ENCODE measurements around the gene POP4. TPM values are rescaled to one million over a fixed set of nuclear protein-coding genes. Genes with fewer than 3 reads are reported as not detected.

The POP4 gene
- total RNA-seq, 1 donor from 2014 or later: 58.8 TPM

DNA sequence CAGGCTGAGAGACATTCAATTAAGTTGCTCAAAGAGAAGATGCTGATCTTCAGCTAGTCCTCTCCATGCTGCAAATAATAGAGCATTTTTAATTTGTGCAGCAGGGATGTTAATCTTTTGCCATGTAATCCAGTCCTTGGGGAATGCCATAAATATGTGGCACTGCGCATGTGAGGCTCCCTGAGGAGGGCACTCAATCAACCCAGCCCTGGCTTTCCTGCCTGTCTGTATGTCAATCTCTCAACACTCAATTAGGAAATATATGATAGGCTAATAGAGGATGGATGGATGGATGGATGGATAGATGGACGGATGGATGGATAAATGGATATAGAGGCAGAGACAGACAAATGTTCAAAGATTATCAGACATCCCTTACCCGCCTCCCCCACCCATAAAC, 31.6 kb upstream of the POP4 start:
- H3K9me3 ChIP-seq: no peaks in the 10 kb centered on the region
- H3K4me3 ChIP-seq: no peak overlapping the region
- intact Hi-C loops (cut with DNase I): no loop called here
- no peaks in the 10 kb centered on the region for H3K36me3 ChIP-seq
- TF ChIP-seq, protein P1, sequence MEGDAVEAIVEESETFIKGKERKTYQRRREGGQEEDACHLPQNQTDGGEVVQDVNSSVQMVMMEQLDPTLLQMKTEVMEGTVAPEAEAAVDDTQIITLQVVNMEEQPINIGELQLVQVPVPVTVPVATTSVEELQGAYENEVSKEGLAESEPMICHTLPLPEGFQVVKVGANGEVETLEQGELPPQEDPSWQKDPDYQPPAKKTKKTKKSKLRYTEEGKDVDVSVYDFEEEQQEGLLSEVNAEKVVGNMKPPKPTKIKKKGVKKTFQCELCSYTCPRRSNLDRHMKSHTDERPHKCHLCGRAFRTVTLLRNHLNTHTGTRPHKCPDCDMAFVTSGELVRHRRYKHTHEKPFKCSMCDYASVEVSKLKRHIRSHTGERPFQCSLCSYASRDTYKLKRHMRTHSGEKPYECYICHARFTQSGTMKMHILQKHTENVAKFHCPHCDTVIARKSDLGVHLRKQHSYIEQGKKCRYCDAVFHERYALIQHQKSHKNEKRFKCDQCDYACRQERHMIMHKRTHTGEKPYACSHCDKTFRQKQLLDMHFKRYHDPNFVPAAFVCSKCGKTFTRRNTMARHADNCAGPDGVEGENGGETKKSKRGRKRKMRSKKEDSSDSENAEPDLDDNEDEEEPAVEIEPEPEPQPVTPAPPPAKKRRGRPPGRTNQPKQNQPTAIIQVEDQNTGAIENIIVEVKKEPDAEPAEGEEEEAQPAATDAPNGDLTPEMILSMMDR (IDR thresholded peaks at IDR 0.05): no peak
- no peak overlapping the region for H3K27ac ChIP-seq
- H3K4me1 ChIP-seq: no peaks in the 10 kb centered on the region
- peaks cover 40% of the 10 kb centered on the region for H3K27me3 ChIP-seq
- DNase-seq: no peak
- ATAC-seq: no peak

DNA sequence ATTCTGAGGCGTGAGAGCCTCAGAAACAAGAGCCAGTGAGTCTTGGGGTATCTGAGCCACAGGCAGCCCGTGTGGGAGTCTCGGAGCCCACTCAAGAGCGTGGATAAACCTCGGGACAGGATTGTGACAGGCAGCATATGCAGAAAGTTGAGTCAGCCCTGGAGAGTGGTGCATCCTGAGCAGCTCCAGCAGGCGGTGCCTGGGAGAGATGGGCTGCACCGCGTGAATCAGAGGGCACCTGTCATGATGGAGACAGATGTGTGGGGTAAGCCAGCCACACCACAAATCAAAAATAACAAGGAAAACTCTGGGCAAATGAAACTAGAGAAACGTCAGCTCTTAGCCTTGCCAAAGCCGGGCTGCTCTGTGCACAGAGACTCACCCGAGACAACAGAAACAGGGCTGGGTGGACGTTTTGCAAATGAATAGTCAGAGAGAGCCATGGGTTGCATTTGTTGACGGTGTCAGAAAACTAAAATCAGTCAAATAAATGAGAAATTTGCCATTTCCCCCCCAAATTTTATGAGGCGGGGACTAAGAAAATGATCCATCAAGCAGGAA, 30.0 kb upstream of the POP4 start:
- intact Hi-C loops (cut with DNase I): no loop called here
- H3K9me3 ChIP-seq: no peaks in the 10 kb centered on the region
- TF ChIP-seq, protein P1 (IDR thresholded peaks at IDR 0.05): no peak
- no peak overlapping the region for H3K27ac ChIP-seq
- H3K36me3 ChIP-seq: no peaks in the 10 kb centered on the region
- ATAC-seq: no peak
- no peaks in the 10 kb centered on the region for H3K4me1 ChIP-seq
- no peak overlapping the region for H3K4me3 ChIP-seq
- peaks cover 40% of the 10 kb centered on the region for H3K27me3 ChIP-seq
- no peak for DNase-seq

DNA sequence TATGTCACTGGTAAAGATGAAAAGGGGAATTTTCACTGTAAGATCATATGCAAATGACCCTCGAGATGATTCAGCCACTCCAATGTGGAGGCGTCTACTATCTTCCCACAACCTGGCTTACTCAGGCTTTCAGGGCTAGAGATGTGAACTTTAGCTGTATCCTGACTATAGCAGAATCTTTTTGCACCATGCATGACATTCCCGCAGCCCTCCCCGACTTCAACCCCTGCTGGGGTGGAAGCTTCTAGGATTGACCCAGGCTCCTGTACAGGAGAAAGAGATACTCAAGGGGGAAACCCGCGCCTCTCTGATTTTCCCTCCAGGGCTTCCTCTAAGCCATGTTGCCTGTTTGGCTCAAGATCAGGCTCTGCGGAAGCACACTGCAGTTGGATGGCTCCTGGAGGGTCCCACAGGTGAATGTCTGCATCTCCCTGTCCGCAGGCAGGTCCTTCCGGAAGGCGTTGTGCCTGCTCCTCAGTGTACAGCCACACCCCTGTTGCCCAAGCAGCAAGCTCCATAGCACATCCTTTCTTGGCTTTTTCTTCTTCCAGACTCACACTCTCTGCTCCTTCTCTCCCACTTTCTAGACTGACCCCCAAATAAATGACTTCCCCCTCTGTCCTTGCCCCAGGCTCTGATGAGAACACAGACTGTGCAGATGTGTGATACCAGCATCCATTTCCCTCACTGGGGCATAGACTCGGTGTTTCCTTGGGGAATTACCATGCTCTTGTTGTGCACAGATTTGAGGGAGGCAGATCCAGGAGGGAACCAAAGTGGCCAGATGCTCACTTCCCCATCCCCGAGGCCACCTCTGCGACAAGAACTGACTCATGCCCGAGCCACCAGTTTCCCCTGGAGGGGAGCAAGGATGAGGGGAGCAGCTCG, 29.1 kb upstream of the POP4 start:
- Histone ChIP-seq H3K9me3 (no peaks in the 10 kb centered on the region), H3K27ac (no peak overlapping the region), H3K27me3 (peaks cover 40% of the 10 kb centered on the region), H3K36me3 (no peaks in the 10 kb centered on the region), H3K4me3 (no peak overlapping the region), H3K4me1 (no peaks in the 10 kb centered on the region)
- DNase-seq (no peak), ATAC-seq (no peak)
- TF ChIP-seq, protein P1 (IDR thresholded peaks at IDR 0.05): no peak
- intact Hi-C loops (cut with DNase I): no loop called here

GRCh38 chr19:29577649-29577963, 28.5 kb upstream of the POP4 start:
- Histone ChIP-seq H3K4me1 (no peaks in the 10 kb centered on the region), H3K27me3 (peaks cover 39% of the 10 kb centered on the region), H3K4me3 (no peak overlapping the region), H3K27ac (no peak overlapping the region), H3K9me3 (no peaks in the 10 kb centered on the region), H3K36me3 (no peaks in the 10 kb centered on the region)
- DNase-seq: no peak
- intact Hi-C loops (cut with DNase I): no loop called here
- TF ChIP-seq, protein P1 (IDR thresholded peaks at IDR 0.05): no peak
- no peak for ATAC-seq

DNA sequence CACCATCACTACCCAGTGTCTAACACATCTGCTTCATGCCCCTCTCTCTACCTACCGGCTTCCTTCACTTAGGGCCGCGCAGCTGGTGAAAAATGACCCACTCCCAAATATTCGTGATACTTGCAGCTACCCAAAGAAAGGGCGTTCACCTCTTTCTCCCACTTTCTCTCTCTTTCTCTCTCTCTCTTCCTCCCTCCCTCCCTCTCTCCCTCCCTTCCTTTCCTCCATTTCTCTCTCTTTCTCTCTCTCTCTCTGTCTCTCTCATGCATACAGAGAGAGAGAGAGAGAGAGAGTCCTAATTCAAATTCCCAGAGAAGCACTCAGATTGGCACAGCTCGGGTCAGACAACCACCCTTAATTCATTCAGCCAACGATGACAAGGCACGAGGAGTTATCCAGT, 27.7 kb upstream of the POP4 start:
- H3K27me3 ChIP-seq: peaks cover 36% of the 10 kb centered on the region

More for the DNA sequence above, 27.7 kb upstream of the POP4 start:
- Histone ChIP-seq H3K4me3 (no peak overlapping the region), H3K36me3 (no peaks in the 10 kb centered on the region), H3K27ac (no peak overlapping the region), H3K9me3 (no peaks in the 10 kb centered on the region), H3K4me1 (no peaks in the 10 kb centered on the region)
- intact Hi-C loops (cut with DNase I): no loop called here
- no peak for ATAC-seq
- no peak for DNase-seq
- TF ChIP-seq, protein P1 (IDR thresholded peaks at IDR 0.05): no peak
